ENCODE results near the gene MAST3.

DNA sequence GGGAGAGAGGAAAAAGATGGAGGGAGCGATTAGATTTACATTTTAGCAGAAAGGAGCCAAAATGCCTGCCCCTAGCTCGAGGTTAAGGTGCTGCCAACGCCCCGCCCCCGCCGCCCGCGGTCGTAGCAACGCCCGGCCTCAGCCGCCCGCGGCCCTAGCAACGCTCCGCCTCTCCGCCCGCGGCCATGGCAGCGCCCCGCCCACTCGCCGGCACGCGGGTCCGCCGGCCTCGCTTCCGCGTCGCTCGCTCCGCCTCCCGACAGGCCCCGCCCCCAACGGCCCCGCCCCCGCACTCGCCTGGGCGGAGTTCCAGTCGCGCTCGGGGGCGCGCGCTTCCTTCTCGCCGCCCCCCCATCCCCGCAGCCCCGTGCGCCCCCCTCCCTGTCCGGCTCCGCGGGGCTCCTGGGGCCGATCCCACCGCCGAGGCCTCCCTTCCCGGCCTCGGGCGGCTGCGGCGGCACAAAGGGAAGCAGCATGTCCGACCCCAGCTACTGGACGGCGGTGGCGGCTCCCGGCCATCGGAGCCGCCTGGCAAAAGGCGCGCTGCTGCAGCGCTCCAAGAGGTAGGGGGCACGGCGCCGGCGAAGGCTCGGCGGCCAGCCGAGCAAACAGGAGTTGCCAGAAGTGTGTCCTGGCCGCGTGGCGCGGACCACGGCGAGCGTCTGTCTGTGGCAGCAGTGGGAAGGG is 20.3 kb downstream of the MAST3 start:
- TF ChIP-seq AGO1 (IDR thresholded peaks at IDR 0.05; ENCODE audit: low read depth, low read length, poor library complexity, severe bottlenecking) = no peak
- TF ChIP-seq, protein P1, sequence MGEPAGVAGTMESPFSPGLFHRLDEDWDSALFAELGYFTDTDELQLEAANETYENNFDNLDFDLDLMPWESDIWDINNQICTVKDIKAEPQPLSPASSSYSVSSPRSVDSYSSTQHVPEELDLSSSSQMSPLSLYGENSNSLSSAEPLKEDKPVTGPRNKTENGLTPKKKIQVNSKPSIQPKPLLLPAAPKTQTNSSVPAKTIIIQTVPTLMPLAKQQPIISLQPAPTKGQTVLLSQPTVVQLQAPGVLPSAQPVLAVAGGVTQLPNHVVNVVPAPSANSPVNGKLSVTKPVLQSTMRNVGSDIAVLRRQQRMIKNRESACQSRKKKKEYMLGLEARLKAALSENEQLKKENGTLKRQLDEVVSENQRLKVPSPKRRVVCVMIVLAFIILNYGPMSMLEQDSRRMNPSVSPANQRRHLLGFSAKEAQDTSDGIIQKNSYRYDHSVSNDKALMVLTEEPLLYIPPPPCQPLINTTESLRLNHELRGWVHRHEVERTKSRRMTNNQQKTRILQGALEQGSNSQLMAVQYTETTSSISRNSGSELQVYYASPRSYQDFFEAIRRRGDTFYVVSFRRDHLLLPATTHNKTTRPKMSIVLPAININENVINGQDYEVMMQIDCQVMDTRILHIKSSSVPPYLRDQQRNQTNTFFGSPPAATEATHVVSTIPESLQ (CRISPR knock-in tag; conservative IDR thresholded peaks at IDR 0.05) = no peak
- TF ChIP-seq, protein P2, sequence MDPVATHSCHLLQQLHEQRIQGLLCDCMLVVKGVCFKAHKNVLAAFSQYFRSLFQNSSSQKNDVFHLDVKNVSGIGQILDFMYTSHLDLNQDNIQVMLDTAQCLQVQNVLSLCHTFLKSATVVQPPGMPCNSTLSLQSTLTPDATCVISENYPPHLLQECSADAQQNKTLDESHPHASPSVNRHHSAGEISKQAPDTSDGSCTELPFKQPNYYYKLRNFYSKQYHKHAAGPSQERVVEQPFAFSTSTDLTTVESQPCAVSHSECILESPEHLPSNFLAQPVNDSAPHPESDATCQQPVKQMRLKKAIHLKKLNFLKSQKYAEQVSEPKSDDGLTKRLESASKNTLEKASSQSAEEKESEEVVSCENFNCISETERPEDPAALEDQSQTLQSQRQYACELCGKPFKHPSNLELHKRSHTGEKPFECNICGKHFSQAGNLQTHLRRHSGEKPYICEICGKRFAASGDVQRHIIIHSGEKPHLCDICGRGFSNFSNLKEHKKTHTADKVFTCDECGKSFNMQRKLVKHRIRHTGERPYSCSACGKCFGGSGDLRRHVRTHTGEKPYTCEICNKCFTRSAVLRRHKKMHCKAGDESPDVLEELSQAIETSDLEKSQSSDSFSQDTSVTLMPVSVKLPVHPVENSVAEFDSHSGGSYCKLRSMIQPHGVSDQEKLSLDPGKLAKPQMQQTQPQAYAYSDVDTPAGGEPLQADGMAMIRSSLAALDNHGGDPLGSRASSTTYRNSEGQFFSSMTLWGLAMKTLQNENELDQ (CRISPR knock-in tag; IDR thresholded peaks at IDR 0.05; ENCODE audit: borderline replicate concordance) = no peak
- peak; percentile 48; the same call in 1 of the 2 replicates for TF ChIP-seq YEATS4 (CRISPR knock-in tag; IDR thresholded peaks at IDR 0.05; ENCODE audit: borderline replicate concordance)
- TF ChIP-seq HDAC6 (IDR thresholded peaks at IDR 0.05; ENCODE audit: low read depth, low read length) = no peak
- TF ChIP-seq CREM (IDR thresholded peaks at IDR 0.05) = no peak
- no peak for TF ChIP-seq CREM (CRISPR knock-in tag; IDR thresholded peaks at IDR 0.05)
- TF ChIP-seq STAT5B (CRISPR knock-in tag; IDR thresholded peaks at IDR 0.05) = no peak
- TF ChIP-seq SATB2 (CRISPR knock-in tag; IDR thresholded peaks at IDR 0.05) = no peak
- TF ChIP-seq, protein P3, sequence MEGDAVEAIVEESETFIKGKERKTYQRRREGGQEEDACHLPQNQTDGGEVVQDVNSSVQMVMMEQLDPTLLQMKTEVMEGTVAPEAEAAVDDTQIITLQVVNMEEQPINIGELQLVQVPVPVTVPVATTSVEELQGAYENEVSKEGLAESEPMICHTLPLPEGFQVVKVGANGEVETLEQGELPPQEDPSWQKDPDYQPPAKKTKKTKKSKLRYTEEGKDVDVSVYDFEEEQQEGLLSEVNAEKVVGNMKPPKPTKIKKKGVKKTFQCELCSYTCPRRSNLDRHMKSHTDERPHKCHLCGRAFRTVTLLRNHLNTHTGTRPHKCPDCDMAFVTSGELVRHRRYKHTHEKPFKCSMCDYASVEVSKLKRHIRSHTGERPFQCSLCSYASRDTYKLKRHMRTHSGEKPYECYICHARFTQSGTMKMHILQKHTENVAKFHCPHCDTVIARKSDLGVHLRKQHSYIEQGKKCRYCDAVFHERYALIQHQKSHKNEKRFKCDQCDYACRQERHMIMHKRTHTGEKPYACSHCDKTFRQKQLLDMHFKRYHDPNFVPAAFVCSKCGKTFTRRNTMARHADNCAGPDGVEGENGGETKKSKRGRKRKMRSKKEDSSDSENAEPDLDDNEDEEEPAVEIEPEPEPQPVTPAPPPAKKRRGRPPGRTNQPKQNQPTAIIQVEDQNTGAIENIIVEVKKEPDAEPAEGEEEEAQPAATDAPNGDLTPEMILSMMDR (CRISPR knock-in tag; IDR thresholded peaks at IDR 0.05) = no peak; the same call in 1 of the 2 replicates

All from HepG2 (cell line).